Transverse colon (tissue), 3 donors: Measurements from ENCODE around the gene ENPP1.

Experiments
- POLR2A ChIP-seq: fragments of 450-650 bp; IDR thresholded peaks from one replicate; pipeline ENCODE4 v1.6.1; 2016; ENCODE audit warnings: antibody characterized with exemption, mild to moderate bottlenecking, moderate library complexity
- TF ChIP-seq, protein P1 (sequence below), 5 experiments: fragments of 200-600 bp in 3 of 5; fragments of 450-650 bp in 2 of 5; sonication (generic) in 3 of 5; IDR thresholded peaks; 1 replicate in 2 of 5; 2 replicates in 3 of 5; pipeline ENCODE4 v1.5.1; 2016 to 2017; ENCODE audit warnings: antibody characterized with exemption in 5 of 5, inconsistent platforms in 3 of 5, mild to moderate bottlenecking in 2 of 5, moderate library complexity in 1 of 5

DNA sequence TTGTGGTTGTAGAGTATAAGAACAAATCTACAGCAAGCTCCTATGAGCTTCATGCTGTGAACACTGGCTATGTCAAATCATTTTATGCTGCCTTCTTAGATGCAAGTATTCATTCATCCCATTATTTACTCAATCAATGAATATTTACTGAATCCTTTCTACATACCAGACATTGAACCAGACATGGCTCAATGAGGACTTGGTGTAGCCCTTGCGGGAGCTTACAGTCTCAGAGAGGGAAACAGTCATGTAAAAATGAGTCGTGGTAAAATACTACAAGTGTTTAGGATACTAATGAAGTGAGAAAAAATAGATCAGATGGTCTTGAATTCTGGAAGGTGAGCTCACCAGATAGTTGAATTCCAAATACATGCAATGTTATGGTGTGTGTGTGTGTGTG lies 44.8 kb upstream of the ENPP1 start:
- TF ChIP-seq, protein P1, sequence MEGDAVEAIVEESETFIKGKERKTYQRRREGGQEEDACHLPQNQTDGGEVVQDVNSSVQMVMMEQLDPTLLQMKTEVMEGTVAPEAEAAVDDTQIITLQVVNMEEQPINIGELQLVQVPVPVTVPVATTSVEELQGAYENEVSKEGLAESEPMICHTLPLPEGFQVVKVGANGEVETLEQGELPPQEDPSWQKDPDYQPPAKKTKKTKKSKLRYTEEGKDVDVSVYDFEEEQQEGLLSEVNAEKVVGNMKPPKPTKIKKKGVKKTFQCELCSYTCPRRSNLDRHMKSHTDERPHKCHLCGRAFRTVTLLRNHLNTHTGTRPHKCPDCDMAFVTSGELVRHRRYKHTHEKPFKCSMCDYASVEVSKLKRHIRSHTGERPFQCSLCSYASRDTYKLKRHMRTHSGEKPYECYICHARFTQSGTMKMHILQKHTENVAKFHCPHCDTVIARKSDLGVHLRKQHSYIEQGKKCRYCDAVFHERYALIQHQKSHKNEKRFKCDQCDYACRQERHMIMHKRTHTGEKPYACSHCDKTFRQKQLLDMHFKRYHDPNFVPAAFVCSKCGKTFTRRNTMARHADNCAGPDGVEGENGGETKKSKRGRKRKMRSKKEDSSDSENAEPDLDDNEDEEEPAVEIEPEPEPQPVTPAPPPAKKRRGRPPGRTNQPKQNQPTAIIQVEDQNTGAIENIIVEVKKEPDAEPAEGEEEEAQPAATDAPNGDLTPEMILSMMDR (IDR thresholded peaks at IDR 0.05), result no peak
- no peak for TF ChIP-seq POLR2A
